OCI-LY1 (cell line): ENCODE measurements around the gene DTX3.

Experiments used
- H2AFZ ChIP-seq: fragments of 200-600 bp; sonication (generic), shearing (Covaris generic); 2 replicates; pipeline ENCODE4 v1.6.0; 2014; ENCODE audit warnings: antibody characterized with exemption, mild to moderate bottlenecking, low read length
- H3F3A ChIP-seq: fragments of 200-600 bp; sonication (generic), shearing (Covaris generic); 2 replicates; pipeline ENCODE4 v1.6.0; 2014; ENCODE audit warnings: mild to moderate bottlenecking, antibody characterized with exemption, low read length, moderate library complexity; ENCODE audit not compliant: insufficient read depth
- H3K27ac ChIP-seq: fragments of 200-600 bp; sonication (generic); 2 replicates; pipeline ENCODE4 v1.5.1; 2014; ENCODE audit warnings: low read length, mixed run types, mild to moderate bottlenecking, low read depth; ENCODE audit not compliant: poor library complexity, severe bottlenecking
- H3K27me3 ChIP-seq: fragments of 200-600 bp; sonication (generic); 2 replicates; pipeline ENCODE4 v1.6.0; 2014; ENCODE audit warnings: antibody characterized with exemption, mild to moderate bottlenecking, low read length, moderate library complexity; ENCODE audit not compliant: insufficient read depth
- H3K36me3 ChIP-seq: fragments of 200-600 bp; sonication (generic); 2 replicates; pipeline ENCODE4 v1.6.1; 2014; ENCODE audit warnings: mild to moderate bottlenecking, antibody characterized with exemption, low read length, moderate library complexity, mixed read lengths; ENCODE audit not compliant: insufficient read depth
- H3K4me1 ChIP-seq: fragments of 200-600 bp; sonication (generic); 2 replicates; pipeline ENCODE4 v1.5.1; 2014; ENCODE audit warnings: mild to moderate bottlenecking, low read length, moderate library complexity; ENCODE audit not compliant: insufficient read depth, severe bottlenecking
- H3K4me2 ChIP-seq: fragments of 200-600 bp; sonication (generic), shearing (Covaris generic); 2 replicates; pipeline ENCODE4 v1.6.1; 2014; ENCODE audit warnings: low read length
- H3K4me3 ChIP-seq: fragments of 200-600 bp; sonication (generic); 2 replicates; pipeline ENCODE4 v1.5.1; 2014; ENCODE audit warnings: low read length, low read depth, mild to moderate bottlenecking, mixed read lengths; ENCODE audit not compliant: poor library complexity, severe bottlenecking
- H3K79me2 ChIP-seq: fragments of 200-600 bp; shearing (Covaris generic); 2 replicates; pipeline ENCODE4 v1.6.1; 2016; ENCODE audit warnings: mixed run types, low read length, mixed read lengths; ENCODE audit not compliant: insufficient read depth
- H3K9ac ChIP-seq: fragments of 200-600 bp; sonication (generic), shearing (Covaris generic); 2 replicates; pipeline ENCODE4 v1.6.1; 2014; ENCODE audit warnings: mild to moderate bottlenecking, low read length, mixed read lengths
- H3K9me2 ChIP-seq: fragments of 200-600 bp; sonication (generic), shearing (Covaris generic); 2 replicates; pipeline ENCODE4 v1.6.1; 2014; ENCODE audit warnings: low read depth, mild to moderate bottlenecking, low read length, mixed read lengths
- H3K9me3 ChIP-seq: fragments of 200-600 bp; shearing (Covaris generic); 2 replicates; pipeline ENCODE4 v1.6.1; 2014; ENCODE audit warnings: low read length, mixed read lengths
- H4K20me1 ChIP-seq: fragments of 200-600 bp; sonication (generic), shearing (Covaris generic); 2 replicates; pipeline ENCODE4 v1.6.0; 2016; ENCODE audit warnings: mild to moderate bottlenecking, low read length; ENCODE audit not compliant: insufficient read depth
- CTCF ChIP-seq: fragments of 200-600 bp; sonication (generic), shearing (Covaris generic); IDR thresholded peaks from 2 replicates; pipeline ENCODE4 v1.5.1; 2017; ENCODE audit warnings: mild to moderate bottlenecking, antibody characterized with exemption, low read length, moderate library complexity, mixed read lengths
- EZH2 ChIP-seq: fragments of 200-600 bp; sonication (generic), shearing (Covaris generic); IDR thresholded peaks from 2 replicates; pipeline ENCODE4 v1.8.0; 2017; ENCODE audit warnings: borderline replicate concordance, mixed run types, mild to moderate bottlenecking, antibody characterized with exemption, low read length, moderate library complexity, mixed read lengths

DTX3 gene

DNA sequence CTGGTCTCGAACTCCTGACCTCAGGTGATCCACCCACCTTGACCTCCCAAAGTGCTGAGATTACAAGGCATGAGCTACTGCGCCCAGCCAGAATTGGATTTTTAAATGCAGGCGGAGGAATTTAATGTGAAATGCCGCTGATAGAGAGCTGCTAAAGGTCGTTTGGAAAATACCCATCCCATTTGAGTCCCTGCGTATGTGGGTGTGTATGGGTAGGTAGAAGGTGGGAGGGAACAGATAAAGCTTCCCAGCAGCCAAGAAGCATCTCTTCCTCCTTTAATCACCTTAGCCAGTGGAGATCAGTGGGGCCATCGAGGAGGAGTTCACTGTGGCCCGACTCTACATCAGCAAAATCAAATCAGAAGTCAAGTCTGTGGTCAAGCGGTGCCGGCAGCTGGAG is 29.8 kb upstream of the DTX3 start:
- no peaks in the 10 kb centered on the region for H3K36me3 ChIP-seq
- TF ChIP-seq CTCF (no peak), EZH2 (no peak)

GRCh38 chr12:57575771-57576612 is 28.6 kb upstream of the DTX3 start:
- H3K4me2 ChIP-seq: no peak overlapping the region
- no peaks in the 10 kb centered on the region for H3K9me2 ChIP-seq
- H3K9ac ChIP-seq: no peak overlapping the region
- H3K79me2 ChIP-seq: no peaks in the 10 kb centered on the region
- H3F3A ChIP-seq: no peaks in the 10 kb centered on the region
- no peaks in the 10 kb centered on the region for H3K36me3 ChIP-seq
- H4K20me1 ChIP-seq: no peaks in the 10 kb centered on the region
- no peak overlapping the region for H2AFZ ChIP-seq
- no peak overlapping the region for H3K27ac ChIP-seq
- TF ChIP-seq EZH2 (no peak), CTCF (no peak)
- no peak overlapping the region for H3K4me3 ChIP-seq
- H3K27me3 ChIP-seq: no peaks in the 10 kb centered on the region
- no peaks in the 10 kb centered on the region for H3K4me1 ChIP-seq
- no peaks in the 10 kb centered on the region for H3K9me3 ChIP-seq

More for the DNA sequence above, 29.8 kb upstream of the DTX3 start:
- Histone ChIP-seq H3K4me2 (no peak overlapping the region), H3K9me3 (no peaks in the 10 kb centered on the region), H4K20me1 (no peaks in the 10 kb centered on the region), H3K4me3 (no peak overlapping the region), H3K27ac (no peak overlapping the region), H3K4me1 (no peaks in the 10 kb centered on the region), H2AFZ (no peak overlapping the region), H3K27me3 (no peaks in the 10 kb centered on the region), H3K9ac (no peak overlapping the region), H3K9me2 (no peaks in the 10 kb centered on the region), H3K79me2 (no peaks in the 10 kb centered on the region), H3F3A (no peaks in the 10 kb centered on the region)

DNA sequence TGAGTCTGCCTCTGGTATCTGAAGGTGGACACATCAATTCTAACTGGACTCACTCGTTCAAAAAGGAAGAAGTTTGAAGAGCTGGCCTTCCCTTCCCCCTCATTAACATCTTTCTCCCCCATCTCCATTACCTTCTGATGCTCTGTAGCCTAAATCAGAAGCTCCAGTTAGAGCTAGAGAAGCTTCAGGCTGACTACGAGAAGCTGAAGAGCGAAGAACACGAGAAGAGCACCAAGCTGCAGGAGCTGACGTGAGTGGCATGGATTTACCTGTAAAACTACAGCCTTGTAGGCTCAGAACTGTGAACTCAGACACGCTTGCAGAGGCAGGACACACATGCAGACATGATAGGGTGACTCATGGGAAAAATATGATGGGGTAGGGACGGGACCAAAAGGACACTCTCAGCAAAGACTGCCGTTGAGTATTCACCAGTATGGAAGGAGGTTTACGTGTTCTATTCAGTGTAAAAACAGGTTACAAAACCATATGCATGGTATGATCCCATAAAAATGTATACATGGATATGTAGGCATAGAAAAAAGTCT is 27.9 kb upstream of the DTX3 start:
- Histone ChIP-seq H3K4me1 (no peaks in the 10 kb centered on the region), H3K9ac (no peak overlapping the region), H3K36me3 (no peaks in the 10 kb centered on the region), H3F3A (no peaks in the 10 kb centered on the region), H3K4me3 (no peak overlapping the region), H3K9me2 (no peaks in the 10 kb centered on the region), H3K9me3 (no peaks in the 10 kb centered on the region), H4K20me1 (no peaks in the 10 kb centered on the region), H2AFZ (no peak overlapping the region), H3K79me2 (no peaks in the 10 kb centered on the region), H3K27ac (no peak overlapping the region), H3K4me2 (no peak overlapping the region), H3K27me3 (no peaks in the 10 kb centered on the region)
- no peak for TF ChIP-seq CTCF
- no peak for TF ChIP-seq EZH2
